HEK293 (cell line): ENCODE results near the gene C1orf115.

Experiments used
- BCL11A ChIP-seq: fragments of 450-650 bp; formaldehyde crosslinking; IDR thresholded peaks from 2 replicates; pipeline ENCODE4 v1.5.1; 2016; ENCODE audit warnings: low read depth, missing biosample characterization, missing genetic modification characterization
- KLF9 ChIP-seq: fragments of 450-650 bp; formaldehyde crosslinking; IDR thresholded peaks from 2 replicates; pipeline ENCODE4 v1.5.1; 2016; ENCODE audit warnings: missing biosample characterization, missing genetic modification characterization, low read depth
- PATZ1 ChIP-seq: fragments of 450-650 bp; formaldehyde crosslinking; IDR thresholded peaks from 2 replicates; pipeline ENCODE4 v1.5.1; 2016; ENCODE audit warnings: missing biosample characterization, missing genetic modification characterization
- PRDM6 ChIP-seq: fragments of 450-650 bp; formaldehyde crosslinking; IDR thresholded peaks from 2 replicates; pipeline ENCODE4 v1.5.1; 2017; ENCODE audit warnings: missing biosample characterization, missing genetic modification characterization
- REST ChIP-seq: fragments of 450-650 bp; formaldehyde crosslinking; IDR thresholded peaks from 2 replicates; pipeline ENCODE4 v1.5.1; 2016; ENCODE audit warnings: missing biosample characterization, missing genetic modification characterization
- SCRT2 ChIP-seq: fragments of 450-650 bp; formaldehyde crosslinking; IDR thresholded peaks from 2 replicates; pipeline ENCODE4 v1.5.1; 2016; ENCODE audit warnings: missing biosample characterization, missing genetic modification characterization
- ZNF510 ChIP-seq: fragments of 450-650 bp; formaldehyde crosslinking; IDR thresholded peaks from 2 replicates; pipeline ENCODE4 v1.5.1; 2018; ENCODE audit warnings: mild to moderate bottlenecking, missing genetic modification characterization, missing biosample characterization; ENCODE audit not compliant: insufficient replicate concordance
- ZNF626 ChIP-seq: fragments of 450-650 bp; sonication (Bioruptor Pico); formaldehyde crosslinking; IDR thresholded peaks from 2 replicates; pipeline ENCODE4 v1.5.1; 2018; ENCODE audit warnings: missing biosample characterization, missing genetic modification characterization, inconsistent platforms
- TF ChIP-seq, protein P1 (sequence below): fragments of 450-650 bp; formaldehyde crosslinking; IDR thresholded peaks from 2 replicates; pipeline ENCODE4 v1.5.1; 2016; ENCODE audit warnings: missing biosample characterization, missing genetic modification characterization

- TF ChIP-seq ZNF510 (no peak), PRDM6 (tag by site-specific recombination) (no peak), BCL11A (no peak), ZNF626 (no peak), REST (no peak), KLF9 (no peak), PATZ1 (tag by site-specific recombination) (no peak), SCRT2 (tag by site-specific recombination) (no peak)
- TF ChIP-seq, protein P1, sequence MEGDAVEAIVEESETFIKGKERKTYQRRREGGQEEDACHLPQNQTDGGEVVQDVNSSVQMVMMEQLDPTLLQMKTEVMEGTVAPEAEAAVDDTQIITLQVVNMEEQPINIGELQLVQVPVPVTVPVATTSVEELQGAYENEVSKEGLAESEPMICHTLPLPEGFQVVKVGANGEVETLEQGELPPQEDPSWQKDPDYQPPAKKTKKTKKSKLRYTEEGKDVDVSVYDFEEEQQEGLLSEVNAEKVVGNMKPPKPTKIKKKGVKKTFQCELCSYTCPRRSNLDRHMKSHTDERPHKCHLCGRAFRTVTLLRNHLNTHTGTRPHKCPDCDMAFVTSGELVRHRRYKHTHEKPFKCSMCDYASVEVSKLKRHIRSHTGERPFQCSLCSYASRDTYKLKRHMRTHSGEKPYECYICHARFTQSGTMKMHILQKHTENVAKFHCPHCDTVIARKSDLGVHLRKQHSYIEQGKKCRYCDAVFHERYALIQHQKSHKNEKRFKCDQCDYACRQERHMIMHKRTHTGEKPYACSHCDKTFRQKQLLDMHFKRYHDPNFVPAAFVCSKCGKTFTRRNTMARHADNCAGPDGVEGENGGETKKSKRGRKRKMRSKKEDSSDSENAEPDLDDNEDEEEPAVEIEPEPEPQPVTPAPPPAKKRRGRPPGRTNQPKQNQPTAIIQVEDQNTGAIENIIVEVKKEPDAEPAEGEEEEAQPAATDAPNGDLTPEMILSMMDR (tag by site-specific recombination): no peak
These were observed 20.2 kb downstream of the C1orf115 start for GRCh38 chr1:220710333-220710732.
